ENCODE data around the gene RETREG3. TPM values are rescaled to one million over a fixed set of nuclear protein-coding genes. Genes with fewer than 3 reads are reported as not detected.

The RETREG3 gene
- total and polyA plus RNA-seq, 2 of the 13 experiments (the other 11 are each of a cell fraction or from before 2014, with no cell fraction given), result 47.0 to 55.8 TPM

DNA sequence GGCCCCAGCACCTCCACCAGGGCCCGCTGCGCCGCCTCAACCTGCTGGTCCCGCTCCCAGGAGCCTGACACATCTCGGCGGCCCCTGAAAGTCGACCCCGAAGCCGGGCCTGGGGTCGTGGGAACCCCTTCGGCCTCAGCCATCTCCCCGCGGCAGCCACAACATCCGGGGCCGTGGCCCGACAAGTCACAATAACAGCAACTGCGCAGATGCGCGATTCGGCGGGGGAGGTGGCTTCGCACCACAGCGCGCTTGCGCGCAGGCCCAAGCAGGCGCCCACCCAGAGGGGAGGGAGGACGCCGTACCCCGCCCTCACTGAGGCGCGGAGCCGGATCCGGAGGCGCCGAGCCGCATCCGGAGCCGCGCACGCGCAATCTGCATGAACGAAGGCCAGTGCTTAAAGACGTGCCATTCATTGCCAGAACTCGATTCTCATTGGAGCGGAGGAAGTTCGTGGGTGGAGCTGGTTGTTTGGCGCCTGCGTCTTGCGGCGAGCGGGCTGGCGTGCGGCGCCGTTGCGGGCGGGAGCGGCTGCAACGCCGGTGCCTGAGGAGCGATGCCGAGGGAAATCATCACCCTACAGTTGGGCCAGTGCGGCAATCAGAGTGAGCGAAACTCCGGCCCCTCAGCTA is at the start of gene RETREG3, which contains the start of gene TUBG1 (continued):
- TF ChIP-seq, protein P1, sequence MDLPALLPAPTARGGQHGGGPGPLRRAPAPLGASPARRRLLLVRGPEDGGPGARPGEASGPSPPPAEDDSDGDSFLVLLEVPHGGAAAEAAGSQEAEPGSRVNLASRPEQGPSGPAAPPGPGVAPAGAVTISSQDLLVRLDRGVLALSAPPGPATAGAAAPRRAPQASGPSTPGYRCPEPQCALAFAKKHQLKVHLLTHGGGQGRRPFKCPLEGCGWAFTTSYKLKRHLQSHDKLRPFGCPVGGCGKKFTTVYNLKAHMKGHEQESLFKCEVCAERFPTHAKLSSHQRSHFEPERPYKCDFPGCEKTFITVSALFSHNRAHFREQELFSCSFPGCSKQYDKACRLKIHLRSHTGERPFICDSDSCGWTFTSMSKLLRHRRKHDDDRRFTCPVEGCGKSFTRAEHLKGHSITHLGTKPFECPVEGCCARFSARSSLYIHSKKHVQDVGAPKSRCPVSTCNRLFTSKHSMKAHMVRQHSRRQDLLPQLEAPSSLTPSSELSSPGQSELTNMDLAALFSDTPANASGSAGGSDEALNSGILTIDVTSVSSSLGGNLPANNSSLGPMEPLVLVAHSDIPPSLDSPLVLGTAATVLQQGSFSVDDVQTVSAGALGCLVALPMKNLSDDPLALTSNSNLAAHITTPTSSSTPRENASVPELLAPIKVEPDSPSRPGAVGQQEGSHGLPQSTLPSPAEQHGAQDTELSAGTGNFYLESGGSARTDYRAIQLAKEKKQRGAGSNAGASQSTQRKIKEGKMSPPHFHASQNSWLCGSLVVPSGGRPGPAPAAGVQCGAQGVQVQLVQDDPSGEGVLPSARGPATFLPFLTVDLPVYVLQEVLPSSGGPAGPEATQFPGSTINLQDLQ (CRISPR knock-in tag; IDR thresholded peaks at IDR 0.05), result no peak; the same call in 1 of the 2 replicates
- no peak; the same call in 1 of the 2 replicates for TF ChIP-seq ZNF335 (CRISPR knock-in tag; IDR thresholded peaks at IDR 0.05)
- TF ChIP-seq ZSCAN29 (CRISPR knock-in tag; conservative IDR thresholded peaks at IDR 0.05), result no peak
- TF ChIP-seq, protein P2, sequence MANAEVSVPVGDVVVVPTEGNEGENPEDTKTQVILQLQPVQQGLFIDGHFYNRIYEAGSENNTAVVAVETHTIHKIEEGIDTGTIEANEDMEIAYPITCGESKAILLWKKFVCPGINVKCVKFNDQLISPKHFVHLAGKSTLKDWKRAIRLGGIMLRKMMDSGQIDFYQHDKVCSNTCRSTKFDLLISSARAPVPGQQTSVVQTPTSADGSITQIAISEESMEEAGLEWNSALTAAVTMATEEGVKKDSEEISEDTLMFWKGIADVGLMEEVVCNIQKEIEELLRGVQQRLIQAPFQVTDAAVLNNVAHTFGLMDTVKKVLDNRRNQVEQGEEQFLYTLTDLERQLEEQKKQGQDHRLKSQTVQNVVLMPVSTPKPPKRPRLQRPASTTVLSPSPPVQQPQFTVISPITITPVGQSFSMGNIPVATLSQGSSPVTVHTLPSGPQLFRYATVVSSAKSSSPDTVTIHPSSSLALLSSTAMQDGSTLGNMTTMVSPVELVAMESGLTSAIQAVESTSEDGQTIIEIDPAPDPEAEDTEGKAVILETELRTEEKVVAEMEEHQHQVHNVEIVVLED (CRISPR knock-in tag; IDR thresholded peaks at IDR 0.05; ENCODE audit: borderline replicate concordance), result peak; percentile 94
- no peak; the same call in none of the 2 replicates for TF ChIP-seq FOXO1 (CRISPR knock-in tag; IDR thresholded peaks at IDR 0.05)
- TF ChIP-seq ZNF749 (CRISPR knock-in tag; IDR thresholded peaks at IDR 0.05; ENCODE audit: borderline replicate concordance), result 0 out of 2 replicates have a peak, but pooled peaks have one; percentile 68
- TF ChIP-seq JDP2 (CRISPR knock-in tag; IDR thresholded peaks at IDR 0.05; ENCODE audit: borderline replicate concordance), result no peak
- TF ChIP-seq YY1 (IDR thresholded peaks at IDR 0.05; ENCODE audit: insufficient read depth, insufficient replicate concordance, low read depth, low read length), result peak; percentile 57
- TF ChIP-seq, protein P3, sequence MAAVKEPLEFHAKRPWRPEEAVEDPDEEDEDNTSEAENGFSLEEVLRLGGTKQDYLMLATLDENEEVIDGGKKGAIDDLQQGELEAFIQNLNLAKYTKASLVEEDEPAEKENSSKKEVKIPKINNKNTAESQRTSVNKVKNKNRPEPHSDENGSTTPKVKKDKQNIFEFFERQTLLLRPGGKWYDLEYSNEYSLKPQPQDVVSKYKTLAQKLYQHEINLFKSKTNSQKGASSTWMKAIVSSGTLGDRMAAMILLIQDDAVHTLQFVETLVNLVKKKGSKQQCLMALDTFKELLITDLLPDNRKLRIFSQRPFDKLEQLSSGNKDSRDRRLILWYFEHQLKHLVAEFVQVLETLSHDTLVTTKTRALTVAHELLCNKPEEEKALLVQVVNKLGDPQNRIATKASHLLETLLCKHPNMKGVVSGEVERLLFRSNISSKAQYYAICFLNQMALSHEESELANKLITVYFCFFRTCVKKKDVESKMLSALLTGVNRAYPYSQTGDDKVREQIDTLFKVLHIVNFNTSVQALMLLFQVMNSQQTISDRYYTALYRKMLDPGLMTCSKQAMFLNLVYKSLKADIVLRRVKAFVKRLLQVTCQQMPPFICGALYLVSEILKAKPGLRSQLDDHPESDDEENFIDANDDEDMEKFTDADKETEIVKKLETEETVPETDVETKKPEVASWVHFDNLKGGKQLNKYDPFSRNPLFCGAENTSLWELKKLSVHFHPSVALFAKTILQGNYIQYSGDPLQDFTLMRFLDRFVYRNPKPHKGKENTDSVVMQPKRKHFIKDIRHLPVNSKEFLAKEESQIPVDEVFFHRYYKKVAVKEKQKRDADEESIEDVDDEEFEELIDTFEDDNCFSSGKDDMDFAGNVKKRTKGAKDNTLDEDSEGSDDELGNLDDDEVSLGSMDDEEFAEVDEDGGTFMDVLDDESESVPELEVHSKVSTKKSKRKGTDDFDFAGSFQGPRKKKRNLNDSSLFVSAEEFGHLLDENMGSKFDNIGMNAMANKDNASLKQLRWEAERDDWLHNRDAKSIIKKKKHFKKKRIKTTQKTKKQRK (IDR thresholded peaks at IDR 0.05; ENCODE audit: low read length), result no peak
- peak; percentile 86; the same call in 1 of the 2 replicates for TF ChIP-seq MAF1 (CRISPR knock-in tag; IDR thresholded peaks at IDR 0.05; ENCODE audit: borderline replicate concordance)
- no peak; the same call in 1 of the 2 replicates for TF ChIP-seq NCOR1 (IDR thresholded peaks at IDR 0.05; ENCODE audit: borderline replicate concordance, low read length)
- TF ChIP-seq ZNF546 (CRISPR knock-in tag; conservative IDR thresholded peaks at IDR 0.05), result 0 out of 2 replicates have a peak, but pooled peaks have one; percentile 58
- TF ChIP-seq SATB2 (CRISPR knock-in tag; IDR thresholded peaks at IDR 0.05), result no peak; the same call in 1 of the 2 replicates
- no peak for TF ChIP-seq HNRNPL (IDR thresholded peaks at IDR 0.05; ENCODE audit: low read depth, low read length)
- TF ChIP-seq ZBTB21 (CRISPR knock-in tag; IDR thresholded peaks at IDR 0.05), result no peak
- TF ChIP-seq NFIC (IDR thresholded peaks at IDR 0.05; ENCODE audit: low read length), result no peak
- TF ChIP-seq TAF15 (IDR thresholded peaks at IDR 0.05; ENCODE audit: low read depth, low read length, poor library complexity, severe bottlenecking), result peak; percentile 66
- no peak for TF ChIP-seq ZNF7 (CRISPR knock-in tag; IDR thresholded peaks at IDR 0.05)
- TF ChIP-seq PHF5A (CRISPR knock-in tag; IDR thresholded peaks at IDR 0.05; ENCODE audit: low read depth, unreplicated experiment), result peak; percentile 38
- TF ChIP-seq ZBTB7A (CRISPR knock-in tag; IDR thresholded peaks at IDR 0.05), result no peak
- TF ChIP-seq ATF1 (CRISPR knock-in tag; IDR thresholded peaks at IDR 0.05), result no peak; the same call in 1 of the 2 replicates
- TF ChIP-seq GLI4 (CRISPR knock-in tag; IDR thresholded peaks at IDR 0.05; ENCODE audit: borderline replicate concordance), result 0 out of 2 replicates have a peak, but pooled peaks have one; percentile 90

Data from HepG2 (cell line).